GM18502 (cell line): ENCODE data around the gene RBM11.
"Not testable (repeated sequence)": the region's sequence is repeated elsewhere in the genome, so short reads cannot be mapped to it uniquely, and the experiment has no call there.

Source experiments
- ATAC-seq: cut with Tn5 transposase; IDR thresholded peaks from one replicate; pipeline ENCODE4 v1.9.1; 2021; ENCODE audit warnings: mild to moderate bottlenecking; ENCODE audit not compliant: unreplicated experiment, poor library complexity

RBM11 gene

GRCh38 chr21:14215971-14216641 is at the start of gene RBM11:
RBM11 (plus strand) TSS chr21:14216157; CDS start chr21:14216187, 30 bp downstream.
- peak; percentile 98 for ATAC-seq

- ATAC-seq = not testable (repeated sequence)
Measured at GRCh38 chr21:14166463-14167223, 49.3 kb upstream of the RBM11 start.

GRCh38 chr21:14206222-14206621 is 9.7 kb upstream of the RBM11 start:
- ATAC-seq = no peak

- no peak for ATAC-seq
Measured at GRCh38 chr21:14210738-14211137, 5.2 kb upstream of the RBM11 start, which contains the start of gene LIPI. LIPI (minus strand) TSS chr21:14210955; CDS start chr21:14210845, 110 bp downstream.

GRCh38 chr21:14213164-14213563 is 2.8 kb upstream of the RBM11 start:
- ATAC-seq = no peak

GRCh38 chr21:14223365-14223764 is 7.4 kb downstream of the RBM11 start:
- ATAC-seq = no peak

- ATAC-seq = no peak
Measured at GRCh38 chr21:14229399-14229798, 13.4 kb downstream of the RBM11 start.

GRCh38 chr21:14235101-14235500 is 19.1 kb downstream of the RBM11 start:
- ATAC-seq = no peak

- ATAC-seq = no peak
Measured at GRCh38 chr21:14236180-14236579, 20.2 kb downstream of the RBM11 start.

GRCh38 chr21:14239281-14239680 is 23.3 kb downstream of the RBM11 start:
- ATAC-seq = no peak

- no peak for ATAC-seq
Measured at GRCh38 chr21:14241297-14241696, 25.3 kb downstream of the RBM11 start.

GRCh38 chr21:14243461-14243860 is 27.5 kb downstream of the RBM11 start:
- ATAC-seq = no peak

GRCh38 chr21:14243874-14244273 is 27.9 kb downstream of the RBM11 start:
- no peak for ATAC-seq

- no peak for ATAC-seq
Measured at GRCh38 chr21:14244911-14245310, 29.0 kb downstream of the RBM11 start.

- ATAC-seq = no peak
Measured at GRCh38 chr21:14245711-14246110, 29.8 kb downstream of the RBM11 start.

GRCh38 chr21:14251336-14251735 is 35.4 kb downstream of the RBM11 start:
- ATAC-seq = no peak

GRCh38 chr21:14259747-14260146 is 43.8 kb downstream of the RBM11 start:
- ATAC-seq = peak; percentile 70

- ATAC-seq = no peak
Measured at GRCh38 chr21:14260174-14260764, 44.3 kb downstream of the RBM11 start.

- ATAC-seq = no peak
Measured at GRCh38 chr21:14262039-14262438, 46.1 kb downstream of the RBM11 start.

GRCh38 chr21:14263879-14264278 is 47.9 kb downstream of the RBM11 start:
- no peak for ATAC-seq

GRCh38 chr21:14265023-14265422 is 49.1 kb downstream of the RBM11 start:
- ATAC-seq = no peak
